ENCODE data around the gene VENTX.

VENTX gene

GRCh38 chr10:133275684-133276092 is 38.0 kb downstream of the VENTX start:
- Histone ChIP-seq H3K36me3 (ENCODE audit: control insufficient read depth, insufficient read depth, low read length) (peaks cover 11% of the 10 kb centered on the region), H3K9me3 (ENCODE audit: control insufficient read depth, low read length) (no peaks in the 10 kb centered on the region), H3K4me3 (ENCODE audit: extremely low read depth, insufficient read depth, low read length, poor library complexity, severe bottlenecking) (no peak overlapping the region), H3K4me1 (ENCODE audit: control insufficient read depth, insufficient read depth, low read length, poor library complexity, severe bottlenecking) (peaks cover 46% of the 10 kb centered on the region), H3K27ac (ENCODE audit: low read depth, low read length, severe bottlenecking) (no peak overlapping the region)
- 43 to 45% methylated on average over 7 to 10 of the region's 12 CpGs for WGBS, 2 experiments (ENCODE audit: insufficient coverage in 2 of 2)

GRCh38 chr10:133276100-133276434 is 38.4 kb downstream of the VENTX start:
- 60 to 62% methylated on average over 2 to 3 of the region's 6 CpGs for WGBS, 2 experiments (ENCODE audit: insufficient coverage in 2 of 2)
- H3K27ac ChIP-seq (ENCODE audit: low read depth, low read length, severe bottlenecking) = no peak overlapping the region

GRCh38 chr10:133276435-133277201 is 39.0 kb downstream of the VENTX start, which contains the start of gene ADAM8:
Gene ADAM8, minus strand, starts transcription at chr10:133276868. Its CDS starts 51 bp downstream, at chr10:133276817.
- Histone ChIP-seq H3K36me3 (ENCODE audit: control insufficient read depth, insufficient read depth, low read length) (peaks cover 13% of the 10 kb centered on the region), H3K9me3 (ENCODE audit: control insufficient read depth, low read length) (no peaks in the 10 kb centered on the region), H3K4me1 (ENCODE audit: control insufficient read depth, insufficient read depth, low read length, poor library complexity, severe bottlenecking) (peaks cover 46% of the 10 kb centered on the region), H3K4me3 (ENCODE audit: extremely low read depth, insufficient read depth, low read length, poor library complexity, severe bottlenecking) (no peak within 1 kb of the TSS), H3K27ac (ENCODE audit: low read depth, low read length, severe bottlenecking) (no peak within 1 kb of the TSS)
- WGBS, 2 experiments (ENCODE audit: insufficient coverage in 2 of 2) = 16 to 17% methylated on average over 32 to 57 of the region's 63 CpGs

More at GRCh38 chr10:133276100-133276434, 38.4 kb downstream of the VENTX start:
- Histone ChIP-seq H3K4me1 (ENCODE audit: control insufficient read depth, insufficient read depth, low read length, poor library complexity, severe bottlenecking) (peaks cover 46% of the 10 kb centered on the region), H3K36me3 (ENCODE audit: control insufficient read depth, insufficient read depth, low read length) (peaks cover 11% of the 10 kb centered on the region), H3K4me3 (ENCODE audit: extremely low read depth, insufficient read depth, low read length, poor library complexity, severe bottlenecking) (no peak overlapping the region), H3K9me3 (ENCODE audit: control insufficient read depth, low read length) (no peaks in the 10 kb centered on the region)

GRCh38 chr10:133277277-133277992 is 39.8 kb downstream of the VENTX start:
- 91 to 92% methylated on average over 19 to 20 of the region's 25 CpGs for WGBS, 2 experiments (ENCODE audit: insufficient coverage in 2 of 2)
- Histone ChIP-seq H3K36me3 (ENCODE audit: control insufficient read depth, insufficient read depth, low read length) (peaks cover 17% of the 10 kb centered on the region), H3K9me3 (ENCODE audit: control insufficient read depth, low read length) (no peaks in the 10 kb centered on the region), H3K27ac (ENCODE audit: low read depth, low read length, severe bottlenecking) (no peak overlapping the region), H3K4me3 (ENCODE audit: extremely low read depth, insufficient read depth, low read length, poor library complexity, severe bottlenecking) (no peak overlapping the region), H3K4me1 (ENCODE audit: control insufficient read depth, insufficient read depth, low read length, poor library complexity, severe bottlenecking) (peaks cover 46% of the 10 kb centered on the region)

- WGBS, 2 experiments (ENCODE audit: insufficient coverage in 2 of 2) = 92 to 94% methylated on average over 10 to 11 of the region's 12 CpGs
- Histone ChIP-seq H3K27ac (ENCODE audit: low read depth, low read length, severe bottlenecking) (no peak overlapping the region), H3K9me3 (ENCODE audit: control insufficient read depth, low read length) (no peaks in the 10 kb centered on the region), H3K36me3 (ENCODE audit: control insufficient read depth, insufficient read depth, low read length) (peaks cover 23% of the 10 kb centered on the region), H3K4me3 (ENCODE audit: extremely low read depth, insufficient read depth, low read length, poor library complexity, severe bottlenecking) (no peak overlapping the region), H3K4me1 (ENCODE audit: control insufficient read depth, insufficient read depth, low read length, poor library complexity, severe bottlenecking) (peaks cover 46% of the 10 kb centered on the region)
These were observed 40.4 kb downstream of the VENTX start for GRCh38 chr10:133277993-133278576.

- 88 to 90% methylated on average over 16 to 17 of the region's 19 CpGs for WGBS, 2 experiments (ENCODE audit: insufficient coverage in 2 of 2)
- H3K4me3 ChIP-seq (ENCODE audit: extremely low read depth, insufficient read depth, low read length, poor library complexity, severe bottlenecking) = no peak overlapping the region
- H3K27ac ChIP-seq (ENCODE audit: low read depth, low read length, severe bottlenecking) = no peak overlapping the region
- H3K36me3 ChIP-seq (ENCODE audit: control insufficient read depth, insufficient read depth, low read length) = peaks cover 29% of the 10 kb centered on the region
- H3K4me1 ChIP-seq (ENCODE audit: control insufficient read depth, insufficient read depth, low read length, poor library complexity, severe bottlenecking) = peaks cover 46% of the 10 kb centered on the region
- H3K9me3 ChIP-seq (ENCODE audit: control insufficient read depth, low read length) = no peaks in the 10 kb centered on the region
These were observed 41.1 kb downstream of the VENTX start for GRCh38 chr10:133278577-133279265.

- WGBS, 2 experiments (ENCODE audit: insufficient coverage in 2 of 2) = 95 to 96% methylated on average over 21 to 22 of the region's 24 CpGs
- no peaks in the 10 kb centered on the region for H3K9me3 ChIP-seq (ENCODE audit: control insufficient read depth, low read length)
- no peak overlapping the region for H3K4me3 ChIP-seq (ENCODE audit: extremely low read depth, insufficient read depth, low read length, poor library complexity, severe bottlenecking)
- H3K4me1 ChIP-seq (ENCODE audit: control insufficient read depth, insufficient read depth, low read length, poor library complexity, severe bottlenecking) = peaks cover 46% of the 10 kb centered on the region
- H3K27ac ChIP-seq (ENCODE audit: low read depth, low read length, severe bottlenecking) = peak overlapping the region; percentile 6
- peaks cover 38% of the 10 kb centered on the region for H3K36me3 ChIP-seq (ENCODE audit: control insufficient read depth, insufficient read depth, low read length)
These were observed 41.9 kb downstream of the VENTX start for GRCh38 chr10:133279326-133280226.

- Histone ChIP-seq H3K4me1 (ENCODE audit: control insufficient read depth, insufficient read depth, low read length, poor library complexity, severe bottlenecking) (peaks cover 37% of the 10 kb centered on the region), H3K9me3 (ENCODE audit: control insufficient read depth, low read length) (no peaks in the 10 kb centered on the region), H3K4me3 (ENCODE audit: extremely low read depth, insufficient read depth, low read length, poor library complexity, severe bottlenecking) (no peak overlapping the region), H3K36me3 (ENCODE audit: control insufficient read depth, insufficient read depth, low read length) (peaks cover 45% of the 10 kb centered on the region), H3K27ac (ENCODE audit: low read depth, low read length, severe bottlenecking) (no peak overlapping the region)
- 90 to 97% methylated on average over 9 to 10 of the region's 10 CpGs for WGBS, 2 experiments (ENCODE audit: insufficient coverage in 2 of 2)
These were observed 42.9 kb downstream of the VENTX start for GRCh38 chr10:133280391-133281059.

- 95 to 97% methylated on average over 10 to 13 of the region's 15 CpGs for WGBS, 2 experiments (ENCODE audit: insufficient coverage in 2 of 2)
- H3K36me3 ChIP-seq (ENCODE audit: control insufficient read depth, insufficient read depth, low read length) = peaks cover 49% of the 10 kb centered on the region
These were observed 43.4 kb downstream of the VENTX start for GRCh38 chr10:133281084-133281483.

More at GRCh38 chr10:133281084-133281483, 43.4 kb downstream of the VENTX start:
- no peak overlapping the region for H3K4me3 ChIP-seq (ENCODE audit: extremely low read depth, insufficient read depth, low read length, poor library complexity, severe bottlenecking)
- no peak overlapping the region for H3K27ac ChIP-seq (ENCODE audit: low read depth, low read length, severe bottlenecking)
- no peaks in the 10 kb centered on the region for H3K9me3 ChIP-seq (ENCODE audit: control insufficient read depth, low read length)
- peaks cover 34% of the 10 kb centered on the region for H3K4me1 ChIP-seq (ENCODE audit: control insufficient read depth, insufficient read depth, low read length, poor library complexity, severe bottlenecking)
